Heart left ventricle (tissue), 16 donors: ENCODE results near the gene EMID1. TPM values are rescaled to one million over a fixed set of nuclear protein-coding genes. Genes with fewer than 3 reads are reported as not detected.

Experiments used
- ATAC-seq, 4 donors: fragments of 200-7000 bp; cut with Tn5 transposase; one replicate each; pipeline ENCODE4 v1.9.1; 2020 to 2022; ENCODE audit warnings: moderate library complexity in 4 of 4, mild to moderate bottlenecking in 3 of 4, moderate number of reproducible peaks in 1 of 4
- DNase-seq, 5 donors: peaks; one replicate each; pipeline ENCODE4 v3.0.0-alpha.2; 2020
- H3K27ac ChIP-seq, 12 donors: fragments of 200-600 bp; sonication (generic) in 4 of 12; one replicate each; pipeline versions ENCODE4 v1.5.0 to v1.8.0; 2016 to 2022; ENCODE audit warnings: mild to moderate bottlenecking in 2 of 12
- H3K27me3 ChIP-seq, 9 donors: fragments of 200-600 bp; sonication (generic) in 2 of 9; one replicate each; pipeline versions ENCODE4 v1.5.1 to v1.8.0; 2016 to 2022; ENCODE audit warnings: mild to moderate bottlenecking in 3 of 9
- H3K36me3 ChIP-seq, 9 donors: fragments of 200-600 bp; sonication (generic) in 2 of 9; one replicate each; pipeline versions ENCODE4 v1.5.0 to v1.8.0; 2018 to 2022; ENCODE audit warnings: mild to moderate bottlenecking in 2 of 9
- H3K4me1 ChIP-seq, 12 donors: fragments of 200-600 bp; sonication (generic) in 4 of 12; one replicate each; pipeline versions ENCODE4 v1.5.0 to v1.8.0; 2016 to 2022; ENCODE audit warnings: mild to moderate bottlenecking in 3 of 12
- H3K4me3 ChIP-seq, 12 donors: fragments of 200-600 bp; sonication (generic) in 4 of 12; one replicate each; pipeline versions ENCODE4 v1.5.0 to v1.8.0; 2017 to 2022; ENCODE audit warnings: mild to moderate bottlenecking in 9 of 12, moderate library complexity in 4 of 12
- H3K9me3 ChIP-seq, 12 donors: fragments of 200-600 bp; sonication (generic) in 4 of 12; one replicate each; pipeline versions ENCODE4 v1.5.0 to v1.8.0; 2016 to 2022; ENCODE audit warnings: mild to moderate bottlenecking in 1 of 12
- CTCF ChIP-seq, 12 donors: fragments of 200-600 bp; sonication (generic) in 4 of 12; IDR thresholded peaks; one replicate each; pipeline versions ENCODE4 v1.5.0 to v1.8.0; 2018 to 2022; ENCODE audit warnings: antibody characterized with exemption in 12 of 12, mild to moderate bottlenecking in 5 of 12
- POLR2A ChIP-seq, 2 donors: fragments of 450-650 bp; IDR thresholded peaks; one replicate each; pipeline ENCODE4 v1.6.1; 2017; ENCODE audit warnings: antibody characterized with exemption in 2 of 2, mild to moderate bottlenecking in 2 of 2, moderate library complexity in 2 of 2
- WGBS, 4 donors: extraction: QIAGEN DNeasy Blood & Tissue Kit in 2 of 4; methylation state at CpG; one replicate each; pipeline versions ENCODE4 v1.1.5 to v1.1.7; 2013 to 2018; 5-methylcytosine and 5-hydroxymethylcytosine counted together
- intact Hi-C, 10 donors: fragments of 100-400 bp; cut with DNase I; formaldehyde crosslinking; loops; one replicate each; pipeline versions ENCODE4 v1.11.1 to v1.14.2; 2022
- polyA plus RNA-seq, 2 donors: library from polyadenylated mRNA; stranded (reverse); fragments of 200-250 nt; gene quantifications; one replicate each; pipeline ENCODE4 v1.2.3, GENCODE V29; 2013
- total RNA-seq, 9 donors: library from RNA; depleted of rRNA in 2 of 9; stranded (reverse); fragments of >200 nt in 2 of 9; fragmentation: NEBNext Ultra II Directional in 3 of 9; extraction: Animal tissue kit (Norgen Biotek cat#: 25700) in 3 of 9; gene quantifications; one replicate each; pipeline versions ENCODE4 v1.1.0 to v1.2.4, GENCODE V29; 2016 to 2023
- donor health status: ischemic (EF 13 %, LVEDD 7.1; RV severe dilation, severe dysfunction).
- donor health status: healthy with polysubstance abuse.
- donor health status: DM: no; HTN: yes; CAD: no.
- donor health status: DM: no; HTN: no; CAD: no.
- donor health status: ischemic (EF 25% LVEDD 6.9; RV normal size, moderate dysfunction).
- donor health status: ischemic (EF 25% LVEDD 5.7; RV mildly dilated, moderate dysfunction).
- donor health status: healthy.
- donor health status: DM: yes; HTN: yes; CAD: no.
- donor health status: ischemic (EF 35%, LVEDD 5.7; RV mildly dilated, moderate dysfunction).
- donor health status: nonischemic (EF 11% LVEDD 7.7; RV severe dilation, severe dysfunction).
- donor health status: DM: yes; HTN: yes; CAD: no.
- donor health status: PGD.
- donor health status: ischemic (EF 29% LVEDD 5.4; RV normal size, mild dysfunction).
- donor health status: nonischemic (EF 23%, LVEDD 6.1; RV moderate dilation, normal function).

Gene EMID1
- total and polyA plus RNA-seq, 11 donors = 0.16 to 1.5 (median 0.32) TPM; not detected in 2

- DNase-seq (peak; percentile 95 to 98 (median 98)), ATAC-seq (peak; percentile 91 to 97 (median 92))
- H3K4me3 ChIP-seq = peak within 1 kb of the TSS; percentile 78 to 99 (median 92)
- TF ChIP-seq CTCF (IDR thresholded peaks at IDR 0.05) = no peak
- TF ChIP-seq POLR2A (IDR thresholded peaks at IDR 0.05) = peak in 1 of 2 donors; percentile 49
- 0% methylated on average over 37 to 67 of the region's 67 CpGs for WGBS, 4 donors
- peak within 1 kb of the TSS; percentile 97 to 100 (median 99) for H3K27ac ChIP-seq
- intact Hi-C loops = loop anchor here in 3 of 10 donors (1.0 to 5.0 kb wide), 4 partner anchors 38 to 47 kb away; partner anchors contain the start of genes GAS2L1 (in 3 of the 3) and RASL10A (in 1 of the 3)
- no peaks in the 10 kb centered on the region for H3K9me3 ChIP-seq
- H3K27me3 ChIP-seq = no peaks in the 10 kb centered on the region
- peaks cover 0 to 61% (median 49%) of the 10 kb centered on the region in 12 donors for H3K4me1 ChIP-seq
- H3K36me3 ChIP-seq = peaks cover 0 to 51% (median 33%) of the 10 kb centered on the region in 9 donors
These were observed 62.3 kb downstream of the EMID1 start, which contains the start of the genes EWSR1 and RHBDD3 for GRCh38 chr22:29267858-29268510. Gene EWSR1 (plus strand): TSS chr22:29268268. CDS start chr22:29268337, 69 bp downstream. Gene RHBDD3 (minus strand): TSS chr22:29267981. CDS start chr22:29265626, 2,355 bp downstream.

GRCh38 chr22:29268511-29269229, 63.0 kb downstream of the EMID1 start:
- Histone ChIP-seq H3K9me3 (no peaks in the 10 kb centered on the region), H3K4me3 (peak overlapping the region; percentile 78 to 99 (median 92)), H3K4me1 (peaks cover 0 to 68% (median 55%) of the 10 kb centered on the region in 12 donors), H3K36me3 (peaks cover 0 to 57% (median 39%) of the 10 kb centered on the region in 9 donors), H3K27ac (peak overlapping the region; percentile 97 to 100 (median 99)), H3K27me3 (no peaks in the 10 kb centered on the region)
- no peak for TF ChIP-seq POLR2A (IDR thresholded peaks at IDR 0.05)
- TF ChIP-seq CTCF (IDR thresholded peaks at IDR 0.05) = no peak
- peak; percentile 5 to 76 (median 62) for ATAC-seq
- intact Hi-C loops = loop anchor here in 3 of 10 donors (1.0 to 5.0 kb wide), 4 partner anchors 38 to 46 kb away; partner anchors contain the start of genes GAS2L1 (in 3 of the 3) and RASL10A (in 1 of the 3)
- peak; percentile 75 to 85 (median 78) for DNase-seq
- WGBS, 4 donors = 0 to 1% (median 1%) methylated on average over 33 to 51 of the region's 51 CpGs

GRCh38 chr22:29269230-29269604, 63.5 kb downstream of the EMID1 start:
- ATAC-seq (no peak), DNase-seq (no peak)
- Histone ChIP-seq H3K9me3 (no peaks in the 10 kb centered on the region), H3K4me3 (peak overlapping the region; percentile 78 to 99 (median 92)), H3K4me1 (peaks cover 0 to 73% (median 58%) of the 10 kb centered on the region in 12 donors), H3K27me3 (no peaks in the 10 kb centered on the region), H3K36me3 (peaks cover 0 to 57% (median 39%) of the 10 kb centered on the region in 9 donors), H3K27ac (peak overlapping the region in 11 of 12 donors; percentile 97 to 100 (median 99))
- intact Hi-C loops = loop anchor here in 2 of 10 donors (2.0 to 5.0 kb wide), 3 partner anchors 38 to 46 kb away; partner anchors contain the start of genes GAS2L1 (in 2 of the 2) and RASL10A (in 1 of the 2)
- no peak for TF ChIP-seq CTCF (IDR thresholded peaks at IDR 0.05)
- no peak for TF ChIP-seq POLR2A (IDR thresholded peaks at IDR 0.05)
- WGBS, 4 donors = 0 to 2% (median 2%) methylated on average over 14 of the region's 14 CpGs
